NT2/D1 (cell line): ENCODE measurements around the gene MYORG.

Experiments used
- SUZ12 ChIP-seq: IDR thresholded peaks from 2 replicates; pipeline ENCODE4 v1.6.1; 2011; ENCODE audit not compliant: insufficient read length, insufficient read depth; ENCODE audit errors: extremely low read depth
- YY1 ChIP-seq: IDR thresholded peaks from 2 replicates; pipeline ENCODE4 v1.6.1; 2011; ENCODE audit not compliant: insufficient read length, insufficient read depth
- ZNF274 ChIP-seq: IDR thresholded peaks from 2 replicates; pipeline ENCODE4 v1.6.1; 2011; ENCODE audit warnings: mild to moderate bottlenecking, low read depth, low read length

DNA sequence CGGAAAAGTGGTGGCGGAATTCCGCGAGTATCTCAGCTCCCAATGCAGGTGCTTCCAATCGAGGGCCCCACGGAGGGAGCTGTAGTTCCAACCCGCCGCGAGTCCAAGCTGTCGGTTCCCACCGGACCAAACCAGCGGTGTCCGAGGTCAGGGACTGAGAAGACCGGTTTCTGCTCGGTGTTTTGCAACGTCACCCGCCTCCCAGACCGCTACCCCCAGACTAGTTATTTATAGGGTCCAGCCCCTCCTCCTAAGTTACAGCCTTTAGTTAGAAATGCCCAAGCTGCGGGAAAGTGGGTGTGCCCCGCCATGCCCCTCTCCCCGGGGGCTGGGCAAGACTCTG, 677 bp upstream of the MYORG start:
- TF ChIP-seq YY1 (no peak), ZNF274 (no peak), SUZ12 (no peak)
